ENCODE data around the gene DUSP3.

Gene DUSP3

DNA sequence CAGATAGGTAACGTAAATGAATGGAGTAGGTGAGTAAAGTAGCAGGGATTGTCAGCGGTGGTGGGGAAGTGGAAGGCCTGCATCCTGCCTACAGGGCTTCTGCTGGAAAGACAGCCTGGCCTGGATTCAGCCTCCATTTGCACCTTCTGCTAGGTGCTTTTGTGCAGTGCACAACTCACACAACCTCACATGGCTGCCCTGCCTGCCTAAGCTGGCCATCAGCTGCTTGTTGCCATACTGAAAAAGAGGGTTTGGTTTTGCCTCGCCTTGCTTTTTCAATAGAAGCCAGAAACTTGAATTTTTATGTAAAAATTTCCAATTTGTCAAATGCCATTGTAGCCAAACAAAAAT lies 56.5 kb downstream of the DUSP3 start:
- POLR2A ChIA-PET, result no interaction called here
- CTCF ChIA-PET, result interaction anchor here (0.9 to 1.5 kb wide), 4 partner anchors 10 to 38 kb away, joined by 3 to 6 read pairs (median 4); no protein-coding TSS in a partner anchor
- TF ChIP-seq, protein P1, sequence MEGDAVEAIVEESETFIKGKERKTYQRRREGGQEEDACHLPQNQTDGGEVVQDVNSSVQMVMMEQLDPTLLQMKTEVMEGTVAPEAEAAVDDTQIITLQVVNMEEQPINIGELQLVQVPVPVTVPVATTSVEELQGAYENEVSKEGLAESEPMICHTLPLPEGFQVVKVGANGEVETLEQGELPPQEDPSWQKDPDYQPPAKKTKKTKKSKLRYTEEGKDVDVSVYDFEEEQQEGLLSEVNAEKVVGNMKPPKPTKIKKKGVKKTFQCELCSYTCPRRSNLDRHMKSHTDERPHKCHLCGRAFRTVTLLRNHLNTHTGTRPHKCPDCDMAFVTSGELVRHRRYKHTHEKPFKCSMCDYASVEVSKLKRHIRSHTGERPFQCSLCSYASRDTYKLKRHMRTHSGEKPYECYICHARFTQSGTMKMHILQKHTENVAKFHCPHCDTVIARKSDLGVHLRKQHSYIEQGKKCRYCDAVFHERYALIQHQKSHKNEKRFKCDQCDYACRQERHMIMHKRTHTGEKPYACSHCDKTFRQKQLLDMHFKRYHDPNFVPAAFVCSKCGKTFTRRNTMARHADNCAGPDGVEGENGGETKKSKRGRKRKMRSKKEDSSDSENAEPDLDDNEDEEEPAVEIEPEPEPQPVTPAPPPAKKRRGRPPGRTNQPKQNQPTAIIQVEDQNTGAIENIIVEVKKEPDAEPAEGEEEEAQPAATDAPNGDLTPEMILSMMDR (IDR thresholded peaks at IDR 0.05; ENCODE audit: control extremely low read depth, extremely low read depth, low read depth, missing control alignments), result no peak
- DNase-seq (ENCODE audit: extremely low spot score), result no peak

DNA sequence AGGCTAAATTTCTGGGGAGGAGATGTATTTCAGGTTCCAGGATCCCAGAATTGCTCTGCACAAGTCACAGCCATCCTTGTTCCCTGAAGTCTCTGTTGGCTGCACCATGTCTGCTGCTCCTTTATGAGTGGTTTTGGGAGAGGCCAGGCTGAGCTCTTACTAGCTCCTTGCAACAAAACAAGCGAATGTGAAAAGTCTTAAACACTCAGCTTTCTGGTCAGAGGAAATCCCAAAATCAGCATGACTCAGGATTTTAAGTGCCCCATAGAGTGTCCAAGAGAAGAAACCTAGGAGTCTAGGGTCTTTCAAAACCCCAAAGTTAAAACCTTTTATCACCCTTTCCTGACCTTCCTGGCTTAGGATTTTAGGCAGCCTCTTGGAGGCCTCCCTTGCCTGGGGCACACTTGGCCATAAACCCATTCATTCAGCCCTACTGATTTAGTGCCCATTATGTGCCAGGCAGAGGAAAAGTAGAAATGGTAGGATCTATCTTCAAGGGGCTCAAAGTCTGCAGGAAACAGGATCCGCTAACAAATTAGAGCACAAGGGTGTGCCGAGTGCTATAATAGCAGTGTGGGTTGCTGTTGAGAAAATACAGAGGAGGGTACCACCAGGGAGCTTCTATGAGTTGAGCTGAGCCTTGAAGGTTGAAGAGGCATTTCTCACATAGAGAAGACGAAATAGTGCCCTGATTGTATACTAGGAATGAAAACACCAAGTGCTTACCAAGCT lies 57.1 kb downstream of the DUSP3 start:
- no peak for DNase-seq (ENCODE audit: extremely low spot score)
- ChIA-PET CTCF (interaction anchor here (1.2 to 1.5 kb wide), 3 partner anchors 24 to 39 kb away, joined by 3 to 6 read pairs (median 4); no protein-coding TSS in a partner anchor), POLR2A (no interaction called here)
- TF ChIP-seq, protein P1 (IDR thresholded peaks at IDR 0.05; ENCODE audit: control extremely low read depth, extremely low read depth, low read depth, missing control alignments), result no peak

DNA sequence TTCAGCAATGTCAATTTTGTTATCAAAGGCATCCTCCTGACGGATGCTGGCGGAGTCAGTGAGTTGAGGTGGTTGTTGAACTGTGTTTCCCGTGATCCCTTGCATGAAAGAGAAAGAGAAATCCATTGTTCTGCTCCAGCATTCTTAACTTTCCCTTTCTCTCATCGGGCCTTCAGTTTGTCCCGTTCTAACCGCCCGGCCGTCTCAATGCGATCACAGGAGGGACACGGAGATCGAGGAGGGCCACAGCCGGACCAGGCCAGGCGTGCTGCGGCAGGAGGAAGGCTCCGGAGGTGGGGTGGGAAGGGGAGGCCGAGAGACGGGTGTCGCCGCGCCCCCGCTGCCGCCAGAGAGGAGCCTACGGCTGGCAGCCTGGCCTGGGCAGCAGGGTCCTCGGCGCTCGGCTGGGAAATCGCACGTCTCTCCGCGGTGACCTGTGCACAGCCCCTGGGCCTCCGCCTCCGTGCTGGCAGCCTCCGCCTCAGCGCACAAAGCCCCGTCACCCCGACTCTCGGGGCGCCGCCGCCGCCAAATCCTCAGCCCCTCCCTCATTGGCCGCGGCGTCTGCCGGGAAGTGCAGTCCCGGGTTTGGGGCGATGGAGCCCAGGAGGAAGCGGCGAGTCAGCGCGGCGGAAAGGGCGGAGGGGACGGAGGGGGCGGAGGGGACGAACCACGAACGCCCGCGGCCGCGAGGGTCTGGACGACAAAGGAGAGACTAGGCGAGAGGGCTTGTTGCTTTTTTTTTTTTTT lies 58.3 kb downstream of the DUSP3 start:
- CTCF ChIA-PET, result no interaction called here
- TF ChIP-seq, protein P1 (IDR thresholded peaks at IDR 0.05; ENCODE audit: control extremely low read depth, extremely low read depth, low read depth, missing control alignments), result no peak
- POLR2A ChIA-PET, result no interaction called here
- peak; percentile 88 for DNase-seq (ENCODE audit: extremely low spot score)

DNA sequence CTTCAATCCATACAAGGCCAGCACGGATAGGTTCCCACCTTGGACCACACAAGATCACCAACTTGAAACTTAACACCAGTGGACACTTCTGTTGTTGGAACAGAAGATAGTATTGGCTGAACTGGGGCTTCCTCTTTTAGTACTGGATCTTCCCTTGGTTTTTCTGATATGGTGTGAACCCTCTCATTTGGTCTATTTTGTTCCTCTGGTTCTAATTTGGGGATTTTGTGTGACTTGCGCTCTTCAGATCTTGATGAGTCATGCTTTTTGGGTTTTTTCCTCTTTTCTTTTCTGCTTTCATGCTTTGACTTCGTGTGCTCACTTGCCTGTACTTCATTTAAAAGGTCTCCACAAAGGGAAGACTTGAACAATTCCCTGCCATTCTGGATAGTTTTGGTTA lies 59.2 kb downstream of the DUSP3 start:
- POLR2A ChIA-PET, result no interaction called here
- DNase-seq (ENCODE audit: extremely low spot score), result no peak
- CTCF ChIA-PET, result no interaction called here
- TF ChIP-seq, protein P1 (IDR thresholded peaks at IDR 0.05; ENCODE audit: control extremely low read depth, extremely low read depth, low read depth, missing control alignments), result no peak

DNA sequence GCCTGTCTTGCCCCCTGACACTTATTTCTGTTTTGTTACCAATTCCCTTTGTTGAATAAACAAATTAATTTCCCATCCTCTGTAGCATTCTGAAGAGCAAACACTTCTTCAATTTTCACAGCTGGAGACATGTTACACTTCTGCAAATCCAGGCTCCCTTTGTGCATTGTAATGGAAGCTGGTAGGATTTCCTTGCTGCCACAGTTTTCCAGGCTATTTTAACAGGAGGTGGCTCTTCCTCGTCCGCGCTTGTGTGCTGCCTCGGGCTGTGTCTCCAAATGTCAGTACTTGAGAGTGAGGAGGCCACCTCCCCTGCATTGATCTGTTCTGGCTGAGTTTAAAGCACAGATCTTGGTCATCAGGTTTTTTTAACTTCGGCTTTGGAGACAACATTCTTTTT lies 60.2 kb downstream of the DUSP3 start:
- ChIA-PET CTCF (interaction anchor here (1.1 kb wide), 1 partner anchor 24 kb away, joined by 3 read pairs; no protein-coding TSS in a partner anchor), POLR2A (no interaction called here)
- no peak for DNase-seq (ENCODE audit: extremely low spot score)
- TF ChIP-seq, protein P1 (IDR thresholded peaks at IDR 0.05; ENCODE audit: control extremely low read depth, extremely low read depth, low read depth, missing control alignments), result no peak

DNA sequence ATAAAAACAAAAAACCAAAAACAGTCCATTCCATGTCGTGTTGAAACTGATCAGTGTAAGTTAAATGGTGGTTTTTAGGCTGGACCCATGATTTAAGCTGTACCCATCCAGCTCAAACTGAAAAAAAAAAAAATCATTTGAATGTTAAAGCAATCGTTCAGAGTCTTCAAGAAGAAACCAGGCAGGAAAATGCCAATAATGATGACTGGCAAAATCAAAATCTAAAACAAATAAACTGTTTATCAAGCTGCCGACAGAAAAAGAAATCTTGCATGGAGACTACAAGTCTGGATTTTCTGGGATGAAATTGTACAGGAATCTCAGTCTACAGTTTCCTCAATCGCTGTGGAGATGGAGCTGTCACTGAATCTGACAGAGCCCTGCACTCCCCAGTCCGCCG lies 60.9 kb downstream of the DUSP3 start:
- ChIA-PET POLR2A (interaction anchor here (0.6 kb wide), 1 partner anchor 881 kb away, joined by 5 read pairs; no protein-coding TSS in a partner anchor), CTCF (interaction anchor here (1.1 to 1.6 kb wide), 3 partner anchors 23 to 42 kb away, joined by 3 to 5 read pairs (median 4); no protein-coding TSS in a partner anchor)
- no peak for DNase-seq (ENCODE audit: extremely low spot score)
- TF ChIP-seq, protein P1 (IDR thresholded peaks at IDR 0.05; ENCODE audit: control extremely low read depth, extremely low read depth, low read depth, missing control alignments), result no peak

Measured in GM10248 (cell line).